Hematopoietic multipotent progenitor cell treated with erythropoietin and hydrocortisone succinate and interleukin-3 and kit ligand, for 17 days (in vitro differentiated cells): ENCODE results near the gene ASXL1.

Source experiments
- DNase-seq: peaks from one replicate; pipeline ENCODE4 v3.0.0-alpha.2; 2015; ENCODE audit warnings: low spot score

Gene ASXL1

GRCh38 chr20:32481311-32482142 is 123.4 kb downstream of the ASXL1 start:
- no peak for DNase-seq

- no peak for DNase-seq
Measured at GRCh38 chr20:32482143-32482441, 124.0 kb downstream of the ASXL1 start.

- no peak for DNase-seq
Measured at GRCh38 chr20:32482442-32483261, 124.5 kb downstream of the ASXL1 start.

GRCh38 chr20:32483351-32484224 is 125.5 kb downstream of the ASXL1 start:
- DNase-seq: no peak

- DNase-seq: no peak
Measured at GRCh38 chr20:32484225-32484957, 126.3 kb downstream of the ASXL1 start.

GRCh38 chr20:32484958-32485769 is 127.0 kb downstream of the ASXL1 start:
- peak; percentile 69 for DNase-seq

- DNase-seq: no peak
Measured at GRCh38 chr20:32485770-32486478, 127.8 kb downstream of the ASXL1 start.

GRCh38 chr20:32487381-32487780 is 129.2 kb downstream of the ASXL1 start:
- DNase-seq: no peak

- no peak for DNase-seq
Measured at GRCh38 chr20:32488066-32488838, 130.1 kb downstream of the ASXL1 start.
